Activated T-cell treated with anti-CD3 and anti-CD28 coated beads, Interleukin-2, amount 50 U/mL, for 48 hours (primary cell): ENCODE data around the gene CARD6.
A peak's percentile ranks its signal among the peaks of the same experiment; 100 is the strongest.
"Not testable (repeated sequence)": the region's sequence is repeated elsewhere in the genome, so short reads cannot be mapped to it uniquely, and the experiment has no call there.

Source experiments
- DNase-seq, 2 experiments: peaks; one replicate each; pipeline ENCODE4 v3.0.0-alpha.2; 2020

The CARD6 gene

DNA sequence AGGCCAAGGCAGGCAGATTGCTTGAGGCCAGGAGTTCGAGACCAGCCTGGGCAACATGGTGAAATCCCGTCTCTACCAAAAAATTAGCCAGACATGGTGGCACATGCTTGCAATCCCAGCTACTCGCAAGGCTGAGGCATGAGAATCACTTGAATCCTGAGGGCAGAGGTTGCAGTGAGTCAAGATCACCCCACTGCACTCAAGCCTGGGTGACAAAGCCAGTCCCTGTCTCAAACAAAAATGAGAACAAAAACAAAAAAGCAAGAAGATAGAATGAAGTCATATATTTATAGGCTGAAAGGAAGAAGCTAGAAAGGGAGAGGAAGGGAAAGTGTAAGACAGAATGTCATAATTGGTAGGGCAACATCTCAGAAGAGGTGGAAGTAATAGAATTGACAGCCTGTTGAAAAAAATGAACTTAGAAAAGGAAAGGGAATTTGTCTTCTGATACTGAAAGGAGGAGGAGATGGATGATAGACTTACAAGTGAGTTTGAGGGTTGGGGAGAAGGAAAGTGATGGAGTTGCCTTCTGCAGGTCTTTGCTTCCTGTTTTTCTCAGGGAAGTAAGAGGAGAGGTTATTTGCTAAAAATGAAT is 32.2 kb downstream of the CARD6 start:
- no peak for DNase-seq

DNA sequence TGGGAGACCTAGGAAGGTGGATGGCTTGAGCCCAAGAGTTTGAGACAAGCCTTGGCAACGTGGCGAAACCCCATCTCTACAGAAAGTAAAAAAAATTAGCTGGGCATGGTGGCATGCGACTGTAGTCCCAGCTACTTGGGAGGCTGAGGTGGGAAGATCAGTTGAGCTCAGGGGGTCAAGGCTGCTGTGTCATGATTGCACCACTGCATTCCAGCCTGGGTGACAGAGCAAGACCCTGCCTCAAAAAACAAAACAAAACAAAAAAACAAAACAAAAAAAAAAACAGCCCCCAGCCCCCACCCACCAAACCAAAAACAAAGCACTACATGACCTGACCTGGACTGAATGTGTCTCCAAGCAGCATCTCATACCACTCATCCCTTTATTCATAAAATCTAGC is 34.8 kb downstream of the CARD6 start:
- DNase-seq, result no peak

DNA sequence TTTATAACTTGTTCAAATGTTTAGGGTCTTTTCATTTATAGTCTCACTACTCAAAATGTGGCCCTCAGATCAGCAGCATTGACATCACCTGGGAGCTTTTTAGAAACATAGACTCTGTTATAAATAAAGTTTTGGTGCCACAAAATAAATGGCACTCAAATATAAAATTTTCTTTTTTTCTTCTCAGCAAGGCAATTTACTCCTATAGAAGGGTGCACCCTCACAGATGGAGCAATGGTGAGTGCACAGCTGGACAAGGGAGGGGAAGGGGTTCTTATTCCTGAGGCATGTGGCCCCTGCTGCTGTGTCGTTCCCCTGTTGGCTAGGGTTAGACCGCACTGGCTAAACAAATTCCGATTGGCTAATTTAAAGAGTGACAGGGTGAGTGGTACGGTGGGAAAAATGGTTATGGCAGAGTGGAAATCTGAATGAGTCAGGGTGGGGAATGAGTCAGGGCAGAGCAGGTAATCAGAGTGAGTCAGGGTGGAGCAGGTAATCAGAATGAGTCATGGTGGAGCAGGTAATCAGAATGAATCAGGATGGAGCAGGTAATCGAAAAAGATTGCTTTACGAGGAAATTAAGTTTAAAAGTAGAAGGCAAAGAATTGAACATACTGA is 36.3 kb downstream of the CARD6 start:
- peak; percentile 23 to 30 for DNase-seq

DNA sequence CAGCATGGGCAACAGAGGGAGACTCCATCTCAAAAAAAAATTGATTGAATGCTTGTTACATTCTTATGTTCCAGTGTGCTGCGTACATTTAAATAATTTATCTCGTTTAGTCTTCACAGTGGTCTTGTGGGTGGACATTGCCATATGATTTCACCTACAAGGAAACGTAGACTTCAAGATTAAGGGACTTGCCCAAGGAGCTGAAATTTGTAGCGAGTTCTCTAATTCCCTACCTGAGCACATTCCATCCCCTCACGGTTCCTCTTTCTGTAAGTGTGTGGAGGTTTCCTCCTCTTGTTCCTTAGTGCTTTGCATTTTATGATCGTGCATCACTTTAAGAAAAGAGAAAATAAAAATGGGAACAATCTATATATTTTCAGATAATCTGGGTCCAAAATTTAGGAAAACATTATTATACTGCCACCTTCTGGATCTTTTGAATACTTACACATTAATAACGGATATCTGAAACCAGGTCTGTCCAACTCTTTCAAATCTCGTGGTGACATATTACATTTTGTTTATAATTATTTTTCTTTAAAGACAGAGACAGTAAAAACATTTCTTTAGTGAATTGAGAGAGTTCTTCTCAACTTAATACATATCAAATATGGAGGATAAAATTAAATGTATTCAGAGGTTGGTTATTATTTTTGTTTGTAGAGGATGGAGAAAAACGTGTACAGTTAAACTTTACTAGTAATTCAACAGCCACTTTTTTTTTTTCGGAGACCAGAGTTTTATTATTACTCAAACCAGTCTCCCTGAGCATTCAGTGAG is 38.2 kb downstream of the CARD6 start:
- DNase-seq, result no peak

DNA sequence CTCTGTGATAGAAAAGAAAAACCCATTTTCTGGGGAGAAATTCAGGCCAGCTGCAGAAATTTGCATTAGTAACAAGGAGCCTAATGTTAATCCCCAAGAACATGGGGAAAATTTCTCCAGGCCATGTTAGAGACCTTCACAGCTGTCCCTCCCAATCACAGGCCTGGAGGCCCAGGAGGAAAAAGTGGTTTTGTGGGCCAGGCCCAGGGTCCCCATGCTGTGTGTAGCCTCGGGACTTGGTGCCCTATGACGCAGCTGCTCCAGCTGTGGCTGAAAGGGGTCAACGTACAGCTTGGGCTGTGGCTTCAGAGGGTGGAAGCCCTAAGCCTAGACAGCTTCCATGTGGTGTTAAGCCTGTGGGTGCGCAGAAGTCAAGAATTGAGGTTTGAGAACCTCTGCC is 41.1 kb downstream of the CARD6 start:
- DNase-seq, result no peak

DNA sequence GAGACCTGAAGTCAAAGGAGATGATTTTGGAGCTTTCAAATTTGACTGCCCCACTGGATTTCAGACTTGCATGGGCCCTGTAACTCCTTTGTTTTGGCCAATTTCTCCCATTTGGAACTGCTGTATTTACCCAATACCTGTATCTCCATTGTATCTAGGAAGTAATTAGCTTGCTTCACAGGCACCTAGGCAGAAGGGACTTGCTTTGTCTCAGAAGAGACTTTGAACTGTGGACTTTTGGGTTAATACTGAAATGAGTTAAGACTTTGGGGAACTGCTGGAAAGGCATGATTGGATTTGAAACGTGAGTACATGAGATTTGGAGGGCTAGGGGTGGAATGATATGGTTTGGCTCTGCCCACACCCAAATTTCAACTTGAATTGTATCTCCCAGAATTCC is 41.9 kb downstream of the CARD6 start:
- DNase-seq, result not testable (repeated sequence)

DNA sequence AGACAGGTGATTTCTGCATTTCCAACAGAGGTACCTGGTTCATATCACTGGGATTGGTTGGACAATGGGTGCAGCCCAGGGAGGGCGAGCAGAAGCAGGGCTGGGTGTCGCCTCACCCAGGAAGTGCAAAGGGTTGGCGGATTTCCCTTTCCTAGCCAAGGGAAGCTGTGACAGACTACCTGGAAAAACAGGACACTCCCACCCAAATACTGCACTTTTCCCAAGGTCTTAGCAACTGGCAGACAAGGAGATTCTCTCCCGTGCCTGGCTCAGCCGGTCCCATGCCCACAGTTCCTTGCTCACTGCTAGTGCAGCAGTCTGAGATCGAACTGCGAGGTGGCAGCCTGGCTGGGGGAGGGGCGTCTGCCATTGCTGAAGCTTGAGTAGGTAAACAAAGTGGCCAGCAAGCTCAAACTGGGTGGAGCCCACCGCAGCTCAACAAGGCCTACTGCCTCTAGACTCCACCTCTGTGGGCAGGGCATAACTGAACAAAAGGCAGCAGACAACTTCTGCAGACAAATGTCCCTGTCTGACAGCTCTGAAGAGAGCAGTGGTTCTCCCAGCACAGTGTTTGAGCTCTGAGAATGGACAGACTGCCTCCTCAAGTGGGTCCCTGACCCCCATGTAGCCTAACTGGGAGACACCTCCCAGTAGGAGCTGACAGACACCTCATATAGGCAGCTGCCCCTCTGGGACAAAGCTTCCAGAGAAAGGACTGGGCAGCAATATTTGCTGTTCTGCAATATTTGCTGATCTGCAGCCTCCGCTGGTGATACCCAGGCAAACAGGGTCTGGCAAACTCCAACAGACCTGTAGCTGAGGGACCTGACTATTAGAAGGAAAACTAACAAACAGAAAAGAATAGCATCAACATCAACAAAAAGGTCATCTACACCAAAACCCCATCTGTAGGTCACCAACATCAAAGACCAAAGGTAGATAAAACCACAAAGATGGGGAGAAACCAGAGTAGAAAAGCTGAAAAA is 54.6 kb downstream of the CARD6 start:
- not testable (repeated sequence) for DNase-seq

DNA sequence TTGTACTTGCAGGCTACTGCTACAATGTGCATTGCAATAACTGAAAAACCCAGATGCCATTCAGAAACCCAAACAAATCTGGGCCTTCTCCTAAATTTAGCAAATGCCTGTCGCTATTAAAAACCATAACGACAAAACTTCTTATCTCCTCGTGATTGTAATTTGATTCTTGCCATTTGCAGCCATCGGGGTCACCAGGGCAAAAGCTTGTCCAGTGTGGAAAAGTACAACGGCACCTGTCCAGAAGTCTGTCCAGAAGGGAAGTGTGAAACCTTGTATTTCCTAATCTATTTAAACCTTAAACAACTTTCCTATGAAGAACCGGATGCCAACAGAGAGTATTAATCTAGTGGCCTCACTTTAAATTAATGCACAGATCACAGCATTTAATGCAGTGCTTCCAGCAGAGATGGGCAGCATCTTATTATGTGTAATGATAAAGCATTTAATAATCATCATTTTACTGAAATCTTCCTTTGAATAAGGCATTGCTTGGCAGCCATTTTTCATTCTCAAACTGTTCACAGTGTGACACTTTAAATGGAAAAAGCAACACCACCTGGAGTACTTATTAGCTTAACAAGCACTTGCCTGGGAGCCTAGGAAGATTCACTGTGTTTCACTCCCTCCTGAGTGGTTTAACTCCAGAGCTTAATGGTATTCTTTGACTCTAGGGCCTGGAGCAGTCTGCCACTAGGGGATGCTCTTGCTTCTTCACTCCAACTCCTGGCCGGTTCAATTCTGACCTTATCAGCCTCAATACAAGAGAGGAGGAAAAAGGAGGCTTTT is 63.2 kb downstream of the CARD6 start:
- peak; percentile 23 to 24 for DNase-seq

DNA sequence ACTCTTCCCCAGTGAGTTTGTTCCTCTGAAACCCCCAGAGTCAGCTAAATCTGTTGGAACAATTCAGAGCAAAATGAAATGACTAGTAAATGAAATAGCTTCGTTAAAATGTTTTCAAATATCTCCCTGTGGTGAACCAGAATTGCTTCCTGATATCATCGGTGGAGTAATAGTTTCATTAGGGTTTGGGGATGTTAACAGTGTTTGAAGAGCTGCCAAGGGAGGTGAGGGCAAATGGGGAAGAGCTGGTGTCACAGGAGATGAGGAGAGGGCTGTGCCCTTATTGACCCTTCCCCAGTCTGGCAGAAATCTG is 63.8 kb downstream of the CARD6 start:
- DNase-seq, result no peak

DNA sequence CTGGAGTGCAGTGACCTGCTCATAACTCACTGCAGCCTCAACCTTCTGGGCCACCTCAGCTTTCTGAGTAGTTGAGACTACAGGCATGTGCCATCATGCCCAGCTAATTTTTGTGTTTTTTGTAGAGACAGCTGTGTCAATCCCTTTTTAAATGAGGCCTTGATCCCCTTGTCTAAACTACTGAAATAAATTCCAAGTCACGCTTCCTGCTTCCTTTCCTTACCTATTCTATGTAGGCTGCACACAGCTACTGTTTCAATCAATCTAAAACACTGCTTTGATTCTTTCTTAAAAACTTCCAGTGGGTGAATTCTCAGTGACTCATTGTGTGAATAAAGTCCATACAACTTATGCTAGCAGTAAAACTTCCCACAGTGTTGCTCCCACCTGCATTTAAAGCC is 65.2 kb downstream of the CARD6 start:
- DNase-seq, result no peak

DNA sequence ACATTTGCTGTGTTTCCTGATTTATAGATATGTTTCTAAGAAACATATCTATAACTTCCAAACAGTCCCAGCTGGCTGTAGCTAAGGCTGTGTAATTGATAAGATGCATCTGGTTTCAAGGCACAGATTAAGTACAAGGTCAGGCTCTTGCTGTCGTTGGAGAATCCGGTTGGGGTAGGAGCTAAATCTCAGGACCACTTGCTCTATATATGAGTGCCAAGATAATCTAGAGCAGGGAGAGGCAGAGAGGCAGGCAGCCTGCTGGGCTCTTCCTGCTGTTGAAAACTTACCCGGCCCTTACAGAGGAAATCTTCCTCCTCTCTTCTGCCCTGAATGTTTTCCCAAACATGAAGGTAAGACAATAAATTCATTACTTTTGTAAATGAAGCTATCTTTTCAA is 68.1 kb downstream of the CARD6 start, which contains the start of gene C7:
Gene C7, plus strand, starts transcription at position 234 of the 400 bp plus-strand sequence. Its CDS starts 114 bp downstream, at position 348.
- DNase-seq, result no peak

DNA sequence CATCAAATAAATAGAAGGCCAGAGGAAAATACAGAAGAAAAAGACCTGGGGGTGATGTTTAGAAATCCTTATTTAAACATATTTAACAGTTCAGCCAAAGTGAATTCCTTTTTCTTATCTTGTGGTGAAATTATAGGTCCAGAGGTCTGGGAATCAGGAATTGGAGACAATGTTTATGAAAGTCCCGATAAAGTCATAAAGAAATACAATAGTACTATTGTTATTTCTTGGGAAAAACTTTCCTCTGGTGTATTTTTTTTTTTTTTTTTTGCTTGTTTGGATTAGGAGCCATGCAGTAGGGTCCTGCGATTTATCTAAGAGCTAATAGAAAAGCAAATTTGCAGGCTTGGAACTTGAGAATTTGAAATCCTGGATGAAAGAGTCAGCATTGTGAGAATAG is 68.6 kb downstream of the CARD6 start:
- DNase-seq, result no peak
